MM.1S (cell line): ENCODE results near the gene ADRA2B.

Source experiments
- DNase-seq: peaks from one replicate; pipeline ENCODE4 v3.0.0-alpha.2; 2015
- H2AFZ ChIP-seq: fragments of 300-600 bp; sonication (generic); 2 replicates; pipeline ENCODE4 v1.6.0; 2016; ENCODE audit warnings: antibody characterized with exemption, low read length
- H3F3A ChIP-seq: fragments of 300-600 bp; sonication (generic); 2 replicates; pipeline ENCODE4 v1.6.1; 2016; ENCODE audit warnings: mild to moderate bottlenecking, antibody characterized with exemption, low read length, moderate library complexity, mixed read lengths; ENCODE audit not compliant: insufficient read depth
- H3K27ac ChIP-seq: fragments of 300-600 bp; sonication (generic); 2 replicates; pipeline ENCODE4 v1.5.1; 2016; ENCODE audit warnings: mild to moderate bottlenecking, low read length
- H3K27me3 ChIP-seq: fragments of 300-600 bp; sonication (generic); replicated peaks from 2 replicates; pipeline ENCODE4 v1.6.0; 2016; ENCODE audit warnings: low read length; ENCODE audit not compliant: insufficient read depth
- H3K36me3 ChIP-seq: fragments of 300-600 bp; sonication (generic); replicated peaks from 2 replicates; pipeline ENCODE4 v1.6.1; 2016; ENCODE audit warnings: mild to moderate bottlenecking, low read length, mixed read lengths; ENCODE audit not compliant: insufficient read depth
- H3K4me1 ChIP-seq: fragments of 300-600 bp; sonication (generic); 2 replicates; pipeline ENCODE4 v1.6.1; 2016; ENCODE audit warnings: low read length, mixed read lengths
- H3K4me2 ChIP-seq: fragments of 300-600 bp; sonication (generic); 2 replicates; pipeline ENCODE4 v1.6.0; 2016; ENCODE audit warnings: low read depth, low read length
- H3K4me3 ChIP-seq: fragments of 300-600 bp; sonication (generic); 2 replicates; pipeline ENCODE4 v1.5.1; 2016; ENCODE audit warnings: low read length, mixed read lengths
- H3K79me2 ChIP-seq: fragments of 300-600 bp; sonication (generic); 2 replicates; pipeline ENCODE4 v1.6.1; 2016; ENCODE audit warnings: mixed run types, low read length, mixed read lengths
- H3K9ac ChIP-seq: fragments of 300-600 bp; sonication (generic); 2 replicates; pipeline ENCODE4 v1.6.1; 2016; ENCODE audit warnings: low read length, mixed read lengths
- H3K9me2 ChIP-seq: fragments of 300-600 bp; sonication (generic); replicated peaks from 2 replicates; pipeline ENCODE4 v1.6.1; 2016; ENCODE audit warnings: mild to moderate bottlenecking, low read length, mixed read lengths; ENCODE audit not compliant: insufficient read depth
- H3K9me3 ChIP-seq: fragments of 300-600 bp; sonication (generic); replicated peaks from 2 replicates; pipeline ENCODE4 v1.6.1; 2016; ENCODE audit warnings: mild to moderate bottlenecking, low read length, mixed read lengths; ENCODE audit not compliant: insufficient read depth
- H4K20me1 ChIP-seq: fragments of 300-600 bp; sonication (generic); 2 replicates; pipeline ENCODE4 v1.6.1; 2016; ENCODE audit warnings: mild to moderate bottlenecking, low read length, moderate library complexity, mixed read lengths; ENCODE audit not compliant: insufficient read depth
- EZH2 ChIP-seq: fragments of 300-600 bp; sonication (generic); optimal IDR thresholded peaks from 2 replicates; pipeline ENCODE3; 2017; ENCODE audit warnings: low read depth, mild to moderate bottlenecking, antibody characterized with exemption, low read length, mixed read lengths
- EZH2phosphoT487 ChIP-seq: fragments of 300-600 bp; sonication (generic); IDR thresholded peaks from 2 replicates; pipeline ENCODE4 v1.6.1; 2018; ENCODE audit warnings: antibody characterized with exemption, low read length
- TF ChIP-seq, protein P1 (sequence below): fragments of 300-600 bp; sonication (generic); IDR thresholded peaks from 2 replicates; pipeline ENCODE4 v1.5.1; 2016; ENCODE audit warnings: antibody characterized with exemption, low read length, mixed read lengths

Gene ADRA2B

GRCh38 chr2:96135171-96135570, 18.8 kb upstream of the ADRA2B start:
- TF ChIP-seq EZH2phosphoT487 (no peak), EZH2 (no peak)
- TF ChIP-seq, protein P1, sequence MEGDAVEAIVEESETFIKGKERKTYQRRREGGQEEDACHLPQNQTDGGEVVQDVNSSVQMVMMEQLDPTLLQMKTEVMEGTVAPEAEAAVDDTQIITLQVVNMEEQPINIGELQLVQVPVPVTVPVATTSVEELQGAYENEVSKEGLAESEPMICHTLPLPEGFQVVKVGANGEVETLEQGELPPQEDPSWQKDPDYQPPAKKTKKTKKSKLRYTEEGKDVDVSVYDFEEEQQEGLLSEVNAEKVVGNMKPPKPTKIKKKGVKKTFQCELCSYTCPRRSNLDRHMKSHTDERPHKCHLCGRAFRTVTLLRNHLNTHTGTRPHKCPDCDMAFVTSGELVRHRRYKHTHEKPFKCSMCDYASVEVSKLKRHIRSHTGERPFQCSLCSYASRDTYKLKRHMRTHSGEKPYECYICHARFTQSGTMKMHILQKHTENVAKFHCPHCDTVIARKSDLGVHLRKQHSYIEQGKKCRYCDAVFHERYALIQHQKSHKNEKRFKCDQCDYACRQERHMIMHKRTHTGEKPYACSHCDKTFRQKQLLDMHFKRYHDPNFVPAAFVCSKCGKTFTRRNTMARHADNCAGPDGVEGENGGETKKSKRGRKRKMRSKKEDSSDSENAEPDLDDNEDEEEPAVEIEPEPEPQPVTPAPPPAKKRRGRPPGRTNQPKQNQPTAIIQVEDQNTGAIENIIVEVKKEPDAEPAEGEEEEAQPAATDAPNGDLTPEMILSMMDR = no peak
- Histone ChIP-seq H3K4me1 (peaks cover 25% of the 10 kb centered on the region), H3K27me3 (peaks cover 23% of the 10 kb centered on the region; the same call in 1 of the 2 replicates), H3K9ac (no peak overlapping the region), H3K4me3 (no peak overlapping the region), H3K36me3 (no peaks in the 10 kb centered on the region), H3F3A (peaks cover 13% of the 10 kb centered on the region), H3K9me2 (no peaks in the 10 kb centered on the region), H4K20me1 (no peaks in the 10 kb centered on the region), H3K4me2 (no peak overlapping the region), H2AFZ (no peak overlapping the region), H3K79me2 (no peaks in the 10 kb centered on the region), H3K9me3 (no peaks in the 10 kb centered on the region), H3K27ac (no peak overlapping the region)
- no peak for DNase-seq

GRCh38 chr2:96134421-96134820, 18.1 kb upstream of the ADRA2B start:
- Histone ChIP-seq H3K4me2 (no peak overlapping the region), H3K36me3 (no peaks in the 10 kb centered on the region), H3F3A (peaks cover 13% of the 10 kb centered on the region), H3K9me2 (no peaks in the 10 kb centered on the region), H3K27me3 (peaks cover 23% of the 10 kb centered on the region; the same call in 1 of the 2 replicates), H3K9me3 (no peaks in the 10 kb centered on the region), H4K20me1 (no peaks in the 10 kb centered on the region), H2AFZ (no peak overlapping the region), H3K27ac (no peak overlapping the region), H3K79me2 (no peaks in the 10 kb centered on the region), H3K9ac (no peak overlapping the region), H3K4me3 (no peak overlapping the region), H3K4me1 (peaks cover 27% of the 10 kb centered on the region)
- no peak for DNase-seq
- TF ChIP-seq EZH2phosphoT487 (no peak), EZH2 (no peak)
- TF ChIP-seq, protein P1 = no peak

GRCh38 chr2:96131813-96132745, 15.7 kb upstream of the ADRA2B start:
- no peaks in the 10 kb centered on the region for H3K36me3 ChIP-seq
- H3K4me1 ChIP-seq = peaks cover 25% of the 10 kb centered on the region
- no peak for DNase-seq
- H3K4me3 ChIP-seq = no peak overlapping the region
- peaks cover 13% of the 10 kb centered on the region for H3F3A ChIP-seq
- H2AFZ ChIP-seq = peak overlapping the region; percentile 17; the same call in 1 of the 2 replicates
- no peaks in the 10 kb centered on the region for H3K79me2 ChIP-seq
- H3K9ac ChIP-seq = no peak overlapping the region
- H3K9me2 ChIP-seq = no peaks in the 10 kb centered on the region
- peak overlapping the region; percentile 25; the same call in 1 of the 2 replicates for H3K27ac ChIP-seq
- TF ChIP-seq, protein P1 = no peak
- TF ChIP-seq EZH2phosphoT487 (no peak), EZH2 (no peak)
- H3K27me3 ChIP-seq = peaks cover 27% of the 10 kb centered on the region; the same call in 1 of the 2 replicates
- no peaks in the 10 kb centered on the region for H4K20me1 ChIP-seq
- H3K4me2 ChIP-seq = peak overlapping the region; percentile 59; the same call in 1 of the 2 replicates
- no peaks in the 10 kb centered on the region for H3K9me3 ChIP-seq
